Pons (tissue), 1 donor: ENCODE results near the gene SASS6.
"Not testable (repeated sequence)": the region's sequence is repeated elsewhere in the genome, so short reads cannot be mapped to it uniquely, and the experiment has no call there.

Experiments
- DNase-seq: peaks from one replicate; pipeline ENCODE4 v3.0.0-alpha.2; 2016; ENCODE audit warnings: low spot score

Gene SASS6

DNA sequence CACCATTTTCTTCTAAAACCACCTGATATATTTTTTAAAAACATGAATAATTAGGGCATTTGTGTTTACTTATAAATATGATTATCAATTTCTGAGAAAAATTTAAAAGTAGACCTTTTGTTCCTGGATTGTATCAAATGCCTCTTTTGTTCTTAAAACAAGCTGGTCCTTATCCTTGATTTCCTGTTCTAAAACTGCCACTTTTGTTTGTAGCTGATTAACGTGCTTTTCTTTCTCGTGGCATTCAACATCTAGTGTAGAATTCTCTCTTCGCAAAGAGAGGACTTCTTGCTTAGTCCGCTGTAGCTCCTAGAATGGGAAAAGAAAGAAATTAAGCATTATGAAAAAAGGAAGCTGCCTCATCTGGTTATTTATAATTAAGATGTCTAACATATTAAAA is 25.0 kb downstream of the SASS6 start:
- DNase-seq: peak; percentile 42

DNA sequence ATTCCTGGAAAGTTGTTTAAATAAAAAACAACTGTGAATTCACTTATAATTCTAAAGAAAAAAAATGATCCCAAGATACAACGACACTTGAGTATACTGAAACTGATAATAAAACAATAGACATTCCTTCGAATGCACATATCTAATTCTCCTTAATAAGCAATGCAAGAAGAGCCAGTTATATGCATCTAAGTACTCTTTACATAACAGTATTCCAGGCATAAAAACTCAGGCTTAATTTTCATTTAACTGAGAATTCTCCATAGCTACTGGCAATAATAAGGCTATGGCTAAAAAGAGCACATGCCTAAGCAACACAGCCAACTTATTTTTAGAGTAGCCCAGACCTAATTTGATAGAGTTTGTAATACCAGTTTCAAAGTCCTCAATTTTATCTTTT is 31.2 kb downstream of the SASS6 start:
- no peak for DNase-seq

DNA sequence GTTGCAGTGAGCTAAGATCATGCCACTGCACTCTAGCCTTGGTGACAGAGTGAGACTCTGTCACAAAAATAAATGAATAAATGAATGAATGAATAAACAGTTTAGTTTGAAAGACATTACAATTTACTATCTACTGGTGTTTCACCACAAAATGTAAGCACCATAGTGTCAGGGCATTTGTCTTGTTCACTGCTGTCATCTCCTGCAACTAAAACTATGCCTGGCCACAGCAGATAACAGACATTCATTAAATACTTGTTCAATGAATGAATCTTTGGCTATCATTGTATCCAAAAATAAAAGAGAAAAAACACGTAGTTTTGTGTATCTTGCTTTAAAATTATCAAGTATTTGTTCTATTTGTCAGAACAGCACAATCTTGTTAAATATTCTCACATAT is 32.5 kb downstream of the SASS6 start:
- no peak for DNase-seq

DNA sequence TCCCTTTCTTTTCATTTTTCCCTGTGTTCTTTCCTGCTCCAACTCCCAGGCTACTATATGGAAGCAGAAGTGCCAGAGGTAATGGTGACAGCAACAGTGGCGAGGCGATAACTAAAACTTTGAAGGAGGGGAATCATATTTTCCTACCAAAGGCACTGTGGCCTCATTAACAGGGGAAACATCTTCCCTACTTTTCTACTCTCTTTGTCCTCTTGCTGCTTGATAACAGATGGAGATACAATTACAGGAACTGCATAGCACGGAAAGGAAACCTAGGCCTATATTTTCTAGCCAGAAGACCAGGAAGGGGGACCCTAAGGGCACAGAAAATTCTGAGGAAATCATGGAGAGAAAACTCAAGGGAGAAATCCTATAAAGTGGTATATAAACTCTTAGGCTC is 42.3 kb downstream of the SASS6 start:
- DNase-seq: no peak

DNA sequence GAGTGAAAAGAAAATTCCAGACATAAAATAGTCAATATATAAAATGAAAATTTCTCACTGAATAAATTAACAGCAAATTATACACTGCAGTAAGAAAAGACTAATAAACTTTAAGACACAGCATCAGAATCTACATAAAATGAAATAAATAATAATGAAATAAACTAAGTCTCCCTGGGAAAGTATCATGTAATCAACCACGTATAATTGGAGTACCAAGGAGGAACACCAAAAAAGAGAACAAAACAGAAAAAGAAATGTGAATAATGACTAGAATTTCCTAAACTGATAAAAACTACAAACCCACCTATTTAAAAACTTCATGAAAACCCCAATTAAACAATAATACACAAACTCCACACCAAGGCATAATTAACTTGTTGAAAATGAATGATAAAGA is 43.6 kb downstream of the SASS6 start:
- no peak for DNase-seq

DNA sequence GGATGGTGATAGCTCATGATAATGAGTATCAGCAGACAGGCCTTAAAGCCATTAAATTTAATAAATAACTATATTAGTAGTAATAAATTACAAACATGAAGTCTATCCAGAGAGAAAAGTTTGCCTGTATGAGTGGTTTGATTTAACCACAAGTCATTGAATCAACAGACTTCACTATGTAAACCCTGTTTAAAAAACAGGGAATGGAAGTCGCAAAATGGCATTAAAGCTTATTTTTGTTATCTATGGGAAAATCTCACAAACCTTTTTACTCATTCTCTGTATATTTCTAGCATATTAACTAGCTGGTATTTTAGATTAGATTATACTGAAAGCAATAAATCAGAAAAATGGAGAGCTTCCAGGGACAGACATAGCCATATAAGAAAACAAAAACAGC is 45.3 kb downstream of the SASS6 start:
- no peak for DNase-seq

DNA sequence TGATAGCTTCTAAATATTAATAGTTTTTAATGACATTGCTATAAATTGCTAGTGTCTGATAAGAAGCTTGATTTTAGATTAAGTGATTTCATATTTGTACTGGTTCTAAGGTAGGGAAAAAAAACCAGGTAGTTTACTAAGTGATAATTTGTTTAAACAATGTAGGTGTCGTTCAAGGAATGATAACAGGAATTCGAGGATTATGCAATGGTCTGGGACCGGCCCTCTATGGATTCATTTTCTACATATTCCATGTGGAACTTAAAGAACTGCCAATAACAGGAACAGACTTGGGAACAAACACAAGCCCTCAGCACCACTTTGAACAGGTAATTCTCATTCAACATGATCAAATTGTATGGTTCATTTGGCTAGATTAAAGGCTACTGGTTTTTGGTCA is 52.4 kb downstream of the SASS6 start:
- DNase-seq: no peak

DNA sequence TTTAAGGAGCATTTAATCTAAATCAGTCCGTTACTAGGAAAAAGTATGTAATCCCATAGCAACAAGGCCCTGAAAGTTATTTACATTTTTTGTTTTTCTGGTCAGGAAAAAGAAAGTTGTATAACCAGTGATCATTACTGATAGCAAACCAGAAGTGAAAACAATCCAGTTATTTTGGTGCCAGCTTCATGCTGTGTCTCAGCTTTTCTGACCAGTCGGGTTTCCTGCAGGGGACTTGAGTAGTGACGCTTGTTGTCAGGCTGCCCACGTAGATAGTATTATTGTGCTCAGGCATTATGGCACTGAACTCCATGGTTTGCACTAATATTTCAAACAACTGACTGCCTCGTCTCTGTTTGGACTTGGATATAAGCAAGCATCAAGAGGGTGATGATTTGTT is 55.2 kb downstream of the SASS6 start:
- DNase-seq: peak; percentile 50

DNA sequence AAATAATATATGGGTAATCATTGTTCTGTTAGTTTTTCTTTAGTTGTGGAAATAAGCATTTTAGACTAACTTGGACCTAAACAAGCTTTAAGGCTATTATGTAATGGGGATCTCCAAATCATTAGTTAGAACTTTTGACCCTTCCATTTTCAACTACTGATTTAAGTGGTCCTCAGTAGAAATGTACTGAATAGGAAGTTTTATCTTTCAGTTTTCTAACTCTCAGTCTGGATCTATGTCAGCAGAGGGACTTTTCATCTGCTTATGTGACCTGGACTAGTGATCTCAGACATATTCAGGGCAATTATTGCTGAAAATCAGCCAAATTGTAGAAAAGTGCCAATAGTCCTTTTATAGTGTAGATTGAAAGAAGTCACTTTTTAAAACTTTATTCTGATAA is 56.0 kb downstream of the SASS6 start:
- no peak for DNase-seq

DNA sequence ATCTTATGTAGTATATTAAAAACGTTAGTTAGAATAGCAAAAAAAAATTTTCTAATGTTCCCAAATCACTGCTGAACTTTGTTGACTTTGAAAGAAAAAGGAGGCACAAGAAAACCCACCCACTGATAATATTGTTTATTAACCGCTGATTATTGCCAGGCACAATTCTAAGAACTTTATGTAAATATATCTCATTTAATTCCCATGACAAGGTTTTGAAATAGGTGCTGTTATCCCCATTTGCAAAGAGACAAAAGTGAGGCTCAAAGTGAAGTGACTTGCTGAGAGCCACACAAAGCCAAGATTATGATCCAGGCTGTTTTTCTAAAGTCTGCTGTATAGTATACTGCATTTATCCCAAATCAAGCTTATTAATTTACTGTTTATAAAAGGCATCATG is 56.4 kb downstream of the SASS6 start:
- no peak for DNase-seq

DNA sequence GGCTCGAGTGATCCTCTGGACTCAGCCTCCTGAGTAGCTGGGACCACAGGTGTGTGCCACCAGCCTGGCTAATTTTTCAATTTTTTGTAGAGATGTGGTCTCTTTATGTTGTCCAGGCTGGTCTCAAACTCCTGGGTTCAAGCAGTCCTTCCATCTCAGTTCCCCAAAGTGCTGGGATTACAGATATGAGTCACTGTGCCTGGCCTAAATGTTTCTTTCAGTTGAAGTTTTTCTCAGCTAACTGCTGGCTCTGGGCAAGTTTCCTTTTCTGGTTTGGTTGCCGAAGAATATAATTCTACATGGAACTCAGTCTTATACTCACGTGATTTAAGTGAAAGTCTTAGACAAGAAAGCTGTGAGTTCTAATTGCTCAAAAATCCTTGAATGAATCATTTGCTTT is 57.0 kb downstream of the SASS6 start:
- DNase-seq: no peak

DNA sequence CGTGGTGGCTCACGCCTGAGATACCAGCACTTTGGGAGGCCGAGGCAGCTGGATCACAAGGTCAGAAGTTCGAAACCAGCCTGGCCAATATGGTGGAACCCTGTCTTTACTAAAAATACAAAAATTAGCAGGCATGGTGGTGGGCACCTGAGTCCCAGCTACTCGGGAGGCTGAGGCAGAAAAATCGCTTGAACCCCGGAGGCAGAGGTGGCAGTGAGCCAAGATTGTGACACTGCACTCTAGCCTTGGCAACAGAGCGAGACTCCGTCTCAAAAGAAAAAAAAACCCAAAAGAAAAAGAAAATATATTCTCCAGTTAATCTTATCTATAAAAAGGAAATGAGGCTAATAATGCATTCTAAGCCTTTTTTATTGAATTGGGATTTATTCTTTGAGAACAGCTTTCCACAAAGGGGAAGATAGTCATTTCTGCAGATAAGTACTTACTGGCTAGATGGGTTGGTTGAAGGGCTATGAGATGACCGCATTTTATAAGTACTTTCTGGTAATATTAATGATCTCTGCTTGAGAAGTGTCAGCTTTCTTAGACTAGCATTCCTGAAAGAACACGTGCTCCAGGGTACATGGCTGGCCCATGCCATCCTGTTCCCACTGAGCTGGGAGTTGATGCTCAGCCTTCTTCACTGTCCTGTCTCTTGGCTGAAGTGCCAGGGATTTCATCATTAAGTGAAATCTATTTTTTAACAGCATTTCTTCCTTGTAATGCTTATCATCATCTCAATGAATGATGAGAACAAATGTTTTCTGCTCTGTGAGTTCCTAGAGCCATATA is 57.9 kb downstream of the SASS6 start:
- DNase-seq: no peak

DNA sequence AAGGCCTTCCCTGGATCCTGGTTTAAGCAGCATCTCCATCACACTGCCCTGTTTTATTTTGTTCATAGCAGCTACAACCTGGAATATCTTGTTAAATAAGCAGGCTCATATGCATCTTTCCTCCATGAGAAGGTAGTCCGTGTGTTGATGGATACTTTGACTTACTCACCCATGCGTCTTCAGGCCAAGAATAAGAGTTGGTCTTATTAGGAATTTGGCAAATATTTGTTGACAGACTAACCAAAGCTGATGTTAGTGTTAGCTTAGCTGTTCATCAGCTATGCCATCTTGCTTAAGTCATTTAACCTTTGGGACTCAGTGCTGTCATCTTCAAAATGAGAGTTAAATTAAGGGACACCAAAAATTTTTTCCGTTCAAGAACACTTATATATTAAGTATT is 59.2 kb downstream of the SASS6 start:
- DNase-seq: no peak

DNA sequence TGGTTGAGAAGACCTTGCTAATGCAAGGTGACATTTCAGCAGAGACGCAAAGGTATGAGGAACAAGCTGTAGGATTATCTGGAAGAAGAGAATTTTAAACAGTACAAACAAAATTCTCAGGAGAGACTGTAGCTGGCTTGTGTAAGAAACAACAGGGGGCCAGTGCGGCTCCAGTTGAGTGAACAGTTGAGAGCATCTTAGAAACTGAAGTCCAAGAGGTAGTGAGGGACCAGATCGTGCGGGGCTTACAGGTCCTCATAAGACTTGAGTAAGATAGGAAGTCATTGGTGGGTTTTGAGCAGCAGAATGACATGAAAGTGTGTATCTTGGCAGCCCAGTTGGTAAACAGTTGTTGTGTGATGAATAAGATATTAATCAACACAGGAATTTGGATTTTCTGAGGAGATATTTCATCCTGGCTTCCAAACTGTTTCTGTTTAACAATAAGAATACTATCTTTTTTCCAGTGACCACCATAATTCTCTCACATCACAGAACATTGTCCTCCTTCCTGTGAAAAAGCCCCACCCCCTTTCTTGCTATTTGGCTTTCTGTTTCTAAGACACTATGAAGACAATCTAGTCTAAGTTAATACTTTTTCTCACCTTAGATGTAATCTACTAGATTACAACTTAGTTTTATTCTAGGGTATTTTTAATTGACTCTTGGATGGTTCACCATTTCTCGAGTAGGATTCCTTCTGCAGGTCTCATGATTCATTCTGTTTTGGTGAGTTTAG is 62.4 kb downstream of the SASS6 start:
- no peak for DNase-seq

DNA sequence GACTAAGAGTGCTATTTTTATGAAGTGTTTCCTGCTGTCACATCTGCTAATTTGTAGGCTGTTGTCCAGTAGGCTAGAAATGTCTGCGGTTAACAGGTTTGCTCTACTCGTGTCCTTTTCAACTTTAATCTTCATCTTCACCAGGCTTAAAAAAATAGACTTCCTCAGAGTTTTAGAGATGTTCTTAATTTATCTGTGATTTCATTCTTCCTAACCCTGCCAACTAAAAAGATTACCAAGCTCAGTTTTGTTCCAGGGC is 66.8 kb downstream of the SASS6 start:
- DNase-seq: no peak

DNA sequence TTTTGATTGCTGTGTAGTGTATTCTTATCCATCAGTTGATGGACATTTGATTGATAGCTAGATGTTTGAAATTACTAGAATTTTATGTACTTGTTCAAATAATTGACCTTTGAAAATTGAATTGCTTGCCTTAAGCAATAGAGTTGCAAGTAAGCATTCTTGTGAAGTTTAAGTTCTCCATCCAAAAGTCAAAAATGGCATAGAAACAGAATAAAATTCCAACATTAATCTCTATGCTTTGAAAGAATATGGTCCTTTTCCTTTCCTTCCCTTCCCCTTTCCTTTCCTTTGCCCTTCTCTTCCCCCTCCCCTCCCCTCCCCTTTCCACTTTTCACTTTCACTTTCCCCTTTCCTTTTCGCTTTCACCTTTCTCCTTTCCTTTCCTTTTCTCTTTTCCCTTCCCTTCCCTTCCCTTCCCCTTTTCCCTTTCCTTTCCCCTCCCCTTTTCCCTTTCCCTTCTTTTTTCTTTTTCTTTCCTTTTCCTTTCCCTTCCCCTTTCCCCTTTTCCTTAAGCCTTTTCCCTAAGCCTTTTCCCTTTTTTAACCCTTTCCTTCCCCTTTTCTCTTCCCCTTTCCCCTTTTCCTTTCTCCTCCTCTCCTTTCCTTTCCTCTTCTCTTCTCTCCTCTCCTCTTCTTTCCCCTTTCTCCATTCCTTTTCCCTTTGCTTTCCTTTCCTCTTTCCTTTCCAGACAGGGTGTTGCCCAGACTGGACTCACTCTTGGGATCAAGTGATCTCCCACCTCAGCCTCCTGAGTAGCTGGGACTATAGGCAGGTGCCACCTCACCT is 67.4 kb downstream of the SASS6 start:
- no peak for DNase-seq

DNA sequence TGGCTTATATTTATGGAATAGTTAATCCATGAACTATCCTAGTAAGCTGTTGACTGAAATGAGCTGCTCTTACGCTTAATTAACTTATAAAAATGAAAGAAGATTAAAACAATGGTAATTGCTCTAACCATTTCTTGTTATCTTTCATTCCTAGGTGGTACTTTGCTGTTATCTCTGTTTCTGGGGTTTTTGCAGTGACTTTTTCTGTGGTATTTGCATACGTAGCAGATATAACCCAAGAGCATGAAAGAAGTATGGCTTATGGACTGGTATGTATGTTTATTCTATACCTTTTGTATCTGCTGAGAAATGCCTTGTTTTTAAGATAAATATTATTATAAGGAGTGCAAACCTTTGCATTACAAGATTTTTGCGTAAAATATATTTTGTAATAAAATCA is 71.0 kb downstream of the SASS6 start:
- no peak for DNase-seq

DNA sequence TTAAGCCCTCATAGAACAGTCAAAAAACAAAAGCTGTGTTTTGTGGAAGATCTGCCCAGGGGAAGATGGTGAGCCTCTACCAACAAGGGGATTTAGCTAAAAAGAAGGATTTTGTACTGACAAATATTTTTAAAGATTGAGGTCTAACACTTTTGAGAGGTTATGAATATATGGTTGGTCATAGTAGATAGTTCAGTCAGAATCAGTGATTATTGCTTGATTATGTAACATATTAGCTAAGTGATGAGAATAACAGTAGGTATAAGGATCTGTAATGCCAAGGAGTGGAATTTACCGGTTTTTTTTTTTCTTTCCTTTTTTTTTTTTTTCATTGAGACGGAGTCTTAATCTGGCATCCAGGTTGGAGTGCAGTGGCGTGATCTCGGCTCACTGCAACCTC is 79.0 kb downstream of the SASS6 start:
- DNase-seq: no peak

DNA sequence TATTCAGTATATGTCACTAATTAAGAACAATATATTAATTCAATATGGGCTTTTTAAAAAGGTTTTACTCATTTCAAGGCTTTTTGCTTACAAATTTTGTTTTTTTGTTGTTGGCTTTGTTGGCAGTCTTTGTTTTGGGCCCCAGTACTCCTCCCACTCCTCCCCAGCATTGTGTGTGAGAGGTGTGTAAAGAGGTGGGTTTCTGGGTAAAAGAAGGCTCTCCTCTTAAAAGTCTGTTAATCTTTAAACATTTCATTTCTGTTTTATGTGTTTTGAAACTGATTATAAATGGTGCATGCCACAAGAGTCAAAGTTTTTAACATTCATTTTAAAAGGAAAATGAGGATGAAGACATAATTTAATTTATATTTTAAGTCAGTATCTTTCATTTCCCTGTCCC is 79.6 kb downstream of the SASS6 start:
- no peak for DNase-seq

DNA sequence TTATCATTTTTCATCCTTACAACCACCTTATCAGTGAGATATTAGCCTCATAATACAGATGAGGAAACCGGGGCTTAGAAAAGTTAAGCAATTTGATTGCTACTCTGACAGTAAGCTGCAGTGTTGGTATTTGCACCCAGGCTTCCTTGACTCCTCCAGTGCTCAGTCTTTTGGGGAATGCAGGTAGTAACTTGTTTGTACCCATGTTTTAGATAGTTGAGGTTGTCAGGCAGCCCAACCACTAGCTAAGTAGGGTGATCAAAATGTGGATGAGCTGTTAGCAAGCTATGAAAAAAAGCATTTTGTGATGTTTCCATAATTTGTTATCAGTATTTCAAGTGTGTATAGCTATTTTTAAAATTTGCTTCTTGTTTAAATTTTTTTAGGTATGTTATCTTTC is 80.8 kb downstream of the SASS6 start:
- DNase-seq: no peak

DNA sequence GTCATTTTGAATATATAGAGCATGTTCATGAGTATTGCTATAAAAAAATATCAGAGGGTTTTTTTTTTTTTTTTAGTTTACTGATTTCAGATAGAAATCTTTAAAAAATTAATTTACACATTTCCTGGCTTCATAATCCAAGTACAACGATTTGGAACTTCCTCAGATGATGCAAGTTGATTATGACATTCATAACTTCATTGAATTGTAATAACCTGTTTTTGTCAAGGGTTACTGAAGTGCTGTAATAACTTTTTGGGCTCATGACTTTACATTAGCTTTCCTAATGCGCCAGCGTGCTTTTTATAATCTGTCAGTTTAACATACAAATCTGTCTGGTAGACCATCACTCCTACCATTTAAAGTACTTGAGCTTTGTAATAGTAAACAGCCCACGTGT is 81.3 kb downstream of the SASS6 start:
- no peak for DNase-seq

DNA sequence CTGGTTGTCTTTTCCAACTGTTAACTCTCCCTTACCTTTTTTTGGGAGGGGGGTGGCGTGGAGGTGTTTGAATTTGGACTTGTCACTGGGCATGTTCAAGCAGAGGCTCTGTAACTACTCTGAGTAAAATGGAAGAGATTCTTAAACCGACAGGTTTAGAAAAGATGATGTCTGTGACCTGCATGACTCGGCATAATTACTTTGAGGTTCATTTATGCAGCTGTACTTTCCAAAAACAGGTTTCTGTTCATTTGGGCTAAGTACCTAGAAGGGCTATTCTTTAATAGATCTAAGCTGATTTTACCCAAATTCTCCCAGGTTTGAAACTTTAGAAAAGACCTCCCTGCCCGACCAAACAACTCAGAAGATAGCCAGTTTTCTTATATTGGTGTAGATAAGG is 82.6 kb downstream of the SASS6 start:
- no peak for DNase-seq

DNA sequence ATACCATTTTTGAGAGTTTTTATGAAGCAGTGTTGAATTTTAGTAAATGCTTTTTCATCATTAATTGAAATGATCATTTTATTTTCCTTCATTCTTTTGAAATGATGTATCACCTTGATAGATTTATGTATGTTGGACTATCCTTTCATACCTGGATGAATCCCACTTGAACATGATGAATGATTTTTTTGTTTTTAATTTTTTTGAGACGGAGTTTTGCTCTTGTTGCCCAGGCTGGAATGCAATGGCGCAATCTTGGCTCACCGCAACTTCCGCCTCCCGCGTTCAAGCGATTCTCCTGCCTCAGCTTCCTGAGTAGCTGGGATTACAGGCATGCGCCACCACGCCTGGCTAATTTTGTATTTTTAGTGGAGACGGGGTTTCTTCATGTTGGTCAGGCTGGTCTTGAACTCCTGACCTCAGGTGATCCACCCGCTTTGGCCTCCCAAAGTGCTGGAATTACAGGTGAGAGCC is 85.5 kb downstream of the SASS6 start:
- DNase-seq: not testable (repeated sequence)
